Measurements from ENCODE around the gene CNTNAP2. TPM values are rescaled to one million over a fixed set of nuclear protein-coding genes. Genes with fewer than 3 reads are reported as not detected.

Gene CNTNAP2
- total and polyA plus RNA-seq, 2 of the 8 experiments (the other 6 are each of a cell fraction or from before 2014, with no cell fraction given), result 27.9 to 71.0 TPM

DNA sequence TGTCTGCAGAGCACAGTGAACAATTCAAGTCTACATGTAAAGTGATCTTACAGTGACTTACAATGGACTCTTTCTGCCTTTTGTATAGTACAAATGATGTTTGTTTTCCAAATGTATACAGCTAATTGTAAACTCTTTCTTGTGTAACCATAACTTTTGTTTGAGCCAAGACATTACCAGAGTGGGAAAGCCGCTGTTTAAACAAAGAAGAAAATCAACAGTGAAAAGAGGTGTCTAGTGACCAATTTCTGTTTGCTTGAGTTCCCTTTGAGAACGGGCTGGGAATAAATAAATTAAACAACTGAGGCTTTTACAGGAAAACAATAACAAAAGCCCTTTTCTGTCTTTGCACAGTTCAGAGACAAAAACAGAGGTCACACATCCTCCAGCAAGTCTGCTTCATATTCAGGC lies 1163.4 kb downstream of the CNTNAP2 start:
- no peak overlapping the region for H3K18ac ChIP-seq (ENCODE audit: extremely low read depth, low read length)
- no peak overlapping the region for H3K9ac ChIP-seq (replicated peaks in 1 of 4; ENCODE audit: extremely low read depth in 1 of 4, low read depth in 3 of 4, low read length in 3 of 4)
- no peak overlapping the region for H2BK5ac ChIP-seq (ENCODE audit: low read depth, low read length)
- no peak overlapping the region for H3K4me3 ChIP-seq (ENCODE audit: extremely low read depth in 1 of 4, insufficient read depth in 2 of 4, low read depth in 3 of 4, low read length in 4 of 4)
- H2BK15ac ChIP-seq (ENCODE audit: low read length), result no peak overlapping the region
- no peaks in the 10 kb centered on the region for H3K23me2 ChIP-seq (ENCODE audit: low read depth, low read length)
- no peak overlapping the region for H3K4me2 ChIP-seq (ENCODE audit: insufficient read depth in 1 of 2, low read depth in 2 of 2, low read length in 2 of 2)
- no peaks in the 10 kb centered on the region for H3K79me2 ChIP-seq (ENCODE audit: control insufficient read depth in 1 of 2, insufficient read depth in 2 of 2, low read length in 2 of 2)
- H2BK12ac ChIP-seq (ENCODE audit: low read depth, low read length), result no peak overlapping the region
- no peak overlapping the region for H3K56ac ChIP-seq (replicated peaks; ENCODE audit: insufficient read length, low read depth, low read length)
- no peak overlapping the region for H2AK5ac ChIP-seq (ENCODE audit: low read depth, low read length)
- no peaks in the 10 kb centered on the region for H4K20me1 ChIP-seq (replicated peaks in 1 of 2; ENCODE audit: control insufficient read depth in 1 of 2, insufficient read depth in 2 of 2, low read length in 2 of 2)
- H3K9me3 ChIP-seq (ENCODE audit: insufficient read depth in 2 of 2, low read depth in 1 of 2, low read length in 1 of 2), result no peaks in the 10 kb centered on the region
- POLR2A ChIA-PET (ENCODE audit: partially characterized antibody), result no interaction called here
- H2AFZ ChIP-seq (ENCODE audit: low read length), result 0 out of 2 replicates have a peak overlapping the region, but pooled peaks have one; percentile 40
- WGBS, 2 experiments (ENCODE audit: extremely low coverage in 1 of 2, insufficient coverage in 1 of 2, insufficient read length in 1 of 2, insufficient replicate concordance in 2 of 2, low coverage in 1 of 2, low lambda C conversion rate in 2 of 2, missing lambda C conversion rate in 1 of 2), result 80% methylated on average over 2 of the region's 2 CpGs; no CpG with 5 or more reads in 1 of the 2 experiments
- no peaks in the 10 kb centered on the region for H3K4me1 ChIP-seq (replicated peaks in 1 of 4; ENCODE audit: control insufficient read depth in 3 of 4, insufficient read depth in 4 of 4, low read length in 3 of 4)
- H2BK20ac ChIP-seq (ENCODE audit: low read length), result no peak overlapping the region
- no peak overlapping the region for H3K23ac ChIP-seq (ENCODE audit: insufficient read length)
- CTCF ChIA-PET (ENCODE audit: partially characterized antibody), result no interaction called here
- H4K91ac ChIP-seq (replicated peaks; ENCODE audit: insufficient read length, low read length), result no peak overlapping the region
- H3K4ac ChIP-seq (replicated peaks; ENCODE audit: insufficient read length, low read depth, low read length), result no peak overlapping the region
- H2BK120ac ChIP-seq (replicated peaks; ENCODE audit: low read depth, low read length), result no peak overlapping the region
- DNase-seq (ENCODE audit: low read depth in 1 of 2, low spot score in 2 of 2) (no peak), FAIRE-seq (no peak)
- H3K27me3 ChIP-seq (replicated peaks in 1 of 4; ENCODE audit: control insufficient read depth in 3 of 4, extremely low read depth in 1 of 4, insufficient read depth in 3 of 4, low read length in 3 of 4), result no peaks in the 10 kb centered on the region
- no peak overlapping the region for H4K8ac ChIP-seq (ENCODE audit: extremely low read depth, insufficient read depth, low read length)
- no peaks in the 10 kb centered on the region for H3K79me1 ChIP-seq (ENCODE audit: low read depth, low read length)
- no peak overlapping the region for H4K5ac ChIP-seq (ENCODE audit: insufficient read length, low read depth, low read length)
- no peak overlapping the region for H3K27ac ChIP-seq (ENCODE audit: low read depth, low read length)
- no peak overlapping the region for H3K14ac ChIP-seq (ENCODE audit: insufficient read length)
- no peaks in the 10 kb centered on the region for H3K36me3 ChIP-seq (ENCODE audit: control insufficient read depth in 2 of 4, insufficient read depth in 4 of 4, low read length in 3 of 4)
- TF ChIP-seq CBX5 (IDR thresholded peaks at IDR 0.05; ENCODE audit: low read depth, low read length), result no peak
- no peak for TF ChIP-seq MAX (IDR thresholded peaks at IDR 0.05)
- TF ChIP-seq ZNF274 (IDR thresholded peaks at IDR 0.05; ENCODE audit: borderline replicate concordance, extremely low read depth, low read length), result no peak
- no peak for TF ChIP-seq RBBP5 (IDR thresholded peaks at IDR 0.05; ENCODE audit: borderline replicate concordance, low read depth, low read length)
- TF ChIP-seq HDAC6 (IDR thresholded peaks at IDR 0.05; ENCODE audit: low read depth, low read length), result no peak
- no peak for TF ChIP-seq KDM1A (IDR thresholded peaks at IDR 0.05; ENCODE audit: borderline replicate concordance, low read length)
- no peak for TF ChIP-seq HDAC2 (IDR thresholded peaks at IDR 0.05; ENCODE audit: borderline replicate concordance in 1 of 2, low read depth in 2 of 2, low read length in 2 of 2)
- no peak for TF ChIP-seq MAFK (IDR thresholded peaks at IDR 0.05; ENCODE audit: low read depth, low read length)
- TF ChIP-seq SP1 (IDR thresholded peaks at IDR 0.05; ENCODE audit: low read depth, low read length), result no peak
- no peak for TF ChIP-seq TEAD4 (IDR thresholded peaks at IDR 0.05; ENCODE audit: low read depth, low read length)
- TF ChIP-seq FOSL1 (IDR thresholded peaks at IDR 0.05; ENCODE audit: insufficient read depth, low read depth, low read length), result no peak
- TF ChIP-seq EP300 (IDR thresholded peaks at IDR 0.05; ENCODE audit: borderline replicate concordance in 1 of 2, low read depth in 2 of 2, low read length in 2 of 2), result no peak
- no peak for TF ChIP-seq EGR1 (IDR thresholded peaks at IDR 0.05; ENCODE audit: borderline replicate concordance, low read depth, low read length)
- TF ChIP-seq, protein P1, sequence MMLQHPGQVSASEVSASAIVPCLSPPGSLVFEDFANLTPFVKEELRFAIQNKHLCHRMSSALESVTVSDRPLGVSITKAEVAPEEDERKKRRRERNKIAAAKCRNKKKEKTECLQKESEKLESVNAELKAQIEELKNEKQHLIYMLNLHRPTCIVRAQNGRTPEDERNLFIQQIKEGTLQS (IDR thresholded peaks at IDR 0.05; ENCODE audit: insufficient read depth, low read depth, low read length), result no peak
